IMR-90 (cell line): ENCODE measurements around the gene DIP2C. TPM values are rescaled to one million over a fixed set of nuclear protein-coding genes. Genes with fewer than 3 reads are reported as not detected.

Source experiments
- BHLHE40 ChIP-seq: fragments of 150-350 bp; IDR thresholded peaks from 2 replicates; pipeline ENCODE4 v1.6.1; 2016; ENCODE audit warnings: mild to moderate bottlenecking, low read depth, low read length
- CHD1 ChIP-seq: IDR thresholded peaks from 2 replicates; pipeline ENCODE4 v1.6.1; 2012; ENCODE audit warnings: low read depth, low read length, improper control_type of control experiment
- FOS ChIP-seq: fragments of 150-350 bp; IDR thresholded peaks from 2 replicates; pipeline ENCODE4 v1.6.1; 2016; ENCODE audit warnings: low read depth, low read length
- MAZ ChIP-seq: IDR thresholded peaks from 2 replicates; pipeline ENCODE4 v1.6.1; 2012; ENCODE audit warnings: low read depth, mild to moderate bottlenecking, low read length, improper control_type of control experiment, moderate library complexity, borderline replicate concordance
- SMC3 ChIP-seq: fragments of 150-350 bp; IDR thresholded peaks from 2 replicates; pipeline ENCODE4 v1.6.1; 2016; ENCODE audit warnings: low read depth, mild to moderate bottlenecking, antibody characterized with exemption, low read length, moderate library complexity
- polyA plus RNA-seq, 3 experiments: library from polyadenylated mRNA; depleted of rRNA; stranded (reverse); fragments of >200 nt; gene quantifications; 2 replicates each; pipeline ENCODE4 v1.2.3, GENCODE V29; 2012; ENCODE audit warnings: low replicate concordance in 1 of 3
- total RNA-seq: library from RNA; depleted of rRNA; stranded (reverse); fragments of >200 nt; gene quantifications from 2 replicates; pipeline ENCODE4 v1.2.3, GENCODE V29; 2012
- TF ChIP-seq, protein P1 (sequence below): fragments of 150-350 bp; IDR thresholded peaks from 2 replicates; pipeline ENCODE4 v1.6.1; 2017; ENCODE audit warnings: mild to moderate bottlenecking, antibody characterized with exemption, low read length, low read depth

Gene DIP2C
- total and polyA plus RNA-seq, 2 of the 4 experiments (the other 2 are of a cell fraction), result 8.6 to 17.3 TPM

DNA sequence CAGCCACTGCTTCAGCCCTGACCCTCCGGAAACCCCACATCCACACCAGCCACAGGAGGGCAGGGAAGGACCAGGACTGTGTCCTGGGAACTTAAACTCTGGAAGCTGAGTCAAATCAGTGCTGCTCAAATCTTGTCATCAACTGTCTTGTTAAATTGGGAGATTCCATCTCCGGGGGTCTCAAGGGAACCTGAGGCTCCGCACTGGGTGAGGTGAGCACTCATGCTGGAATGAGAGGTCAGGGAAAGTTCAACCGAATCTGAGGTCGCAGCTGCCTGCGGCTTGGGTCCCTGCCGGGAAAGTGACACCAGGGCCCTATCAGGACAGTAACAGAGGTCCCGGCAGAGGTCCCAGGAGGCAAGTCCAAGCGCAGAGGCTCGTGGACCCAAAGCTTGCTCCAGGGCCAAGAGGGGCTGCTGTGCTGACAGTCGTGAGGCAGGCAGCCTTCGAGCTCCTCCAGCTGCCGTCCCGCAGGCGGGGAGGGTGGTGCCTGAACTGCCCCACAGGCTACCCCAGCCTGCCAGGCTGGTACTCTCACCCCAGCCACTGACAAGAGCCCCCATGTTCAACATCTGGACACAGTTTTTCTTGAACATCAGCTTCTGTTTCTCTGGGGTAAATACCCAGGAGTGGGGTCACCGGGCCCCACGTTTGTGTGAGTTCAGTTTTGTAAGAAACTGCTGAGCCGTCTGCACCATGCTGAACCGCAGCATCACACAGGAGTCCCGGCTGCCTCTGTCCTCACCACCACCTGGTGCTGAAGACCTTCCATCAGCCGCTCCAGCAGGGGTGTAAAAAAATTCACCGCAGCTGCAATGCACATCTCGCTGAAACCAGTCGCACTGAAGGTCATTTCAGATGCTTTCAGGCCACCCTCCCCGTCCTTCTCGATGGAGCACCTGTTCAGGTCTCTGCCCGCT, 101.0 kb downstream of the DIP2C start (continued):
- TF ChIP-seq SMC3 (peak; percentile 58), CHD1 (no peak), MAZ (no peak), FOS (no peak), BHLHE40 (no peak)
- TF ChIP-seq, protein P1, sequence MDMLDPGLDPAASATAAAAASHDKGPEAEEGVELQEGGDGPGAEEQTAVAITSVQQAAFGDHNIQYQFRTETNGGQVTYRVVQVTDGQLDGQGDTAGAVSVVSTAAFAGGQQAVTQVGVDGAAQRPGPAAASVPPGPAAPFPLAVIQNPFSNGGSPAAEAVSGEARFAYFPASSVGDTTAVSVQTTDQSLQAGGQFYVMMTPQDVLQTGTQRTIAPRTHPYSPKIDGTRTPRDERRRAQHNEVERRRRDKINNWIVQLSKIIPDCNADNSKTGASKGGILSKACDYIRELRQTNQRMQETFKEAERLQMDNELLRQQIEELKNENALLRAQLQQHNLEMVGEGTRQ, result no peak
